GM06990 (cell line): Measurements from ENCODE around the gene LRRC45.

Experiments used
- DNase-seq: peaks from one replicate; pipeline ENCODE4 v3.0.0-alpha.2; 2011; ENCODE audit not compliant: insufficient read length; ENCODE audit errors: extremely low read depth
- H3K27me3 ChIP-seq: replicated peaks from 2 replicates; pipeline ENCODE4 v1.6.0; 2011; ENCODE audit warnings: low read length; ENCODE audit not compliant: control insufficient read depth, insufficient read depth
- H3K36me3 ChIP-seq: 2 replicates; pipeline ENCODE4 v1.5.1; 2011; ENCODE audit warnings: low read length; ENCODE audit not compliant: control insufficient read depth, insufficient read depth
- H3K4me3 ChIP-seq: replicated peaks from 2 replicates; pipeline ENCODE4 v1.5.1; 2011; ENCODE audit warnings: low read depth, mild to moderate bottlenecking, control low read depth, low read length
- CTCF ChIP-seq: IDR thresholded peaks from 2 replicates; pipeline ENCODE4 v1.5.1; 2011; ENCODE audit warnings: low read length, control low read depth, mild to moderate bottlenecking, inconsistent platforms; ENCODE audit not compliant: insufficient read depth, poor library complexity, severe bottlenecking

LRRC45 gene

DNA sequence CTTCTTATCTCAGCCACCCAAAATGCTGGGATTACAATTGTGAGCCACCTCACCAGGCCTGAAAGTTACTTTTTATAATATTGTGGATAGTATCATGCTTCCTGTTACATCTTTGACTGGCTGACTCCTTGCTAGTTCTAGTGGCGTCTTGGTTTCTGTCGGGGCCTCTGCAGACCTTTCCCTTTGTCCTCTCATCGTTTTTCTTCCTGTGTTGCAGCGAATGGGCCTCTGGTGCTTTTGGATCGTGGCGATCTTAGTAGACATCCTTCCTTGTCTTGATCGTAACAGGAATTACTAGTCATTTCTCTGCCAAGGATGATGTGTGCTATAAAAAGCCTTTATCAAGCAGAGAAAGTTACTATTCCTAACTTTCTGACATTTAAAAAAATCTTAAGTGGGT lies 24.9 kb upstream of the LRRC45 start:
- no peaks in the 10 kb centered on the region for H3K27me3 ChIP-seq
- H3K4me3 ChIP-seq = no peak overlapping the region
- DNase-seq = no peak
- peaks cover 5% of the 10 kb centered on the region for H3K36me3 ChIP-seq
- TF ChIP-seq CTCF = no peak

- no peak for DNase-seq
- Histone ChIP-seq H3K27me3 (no peaks in the 10 kb centered on the region), H3K4me3 (no peak overlapping the region), H3K36me3 (peaks cover 5% of the 10 kb centered on the region)
- TF ChIP-seq CTCF = no peak
Measured at GRCh38 chr17:81998691-81999438, 24.2 kb upstream of the LRRC45 start.

DNA sequence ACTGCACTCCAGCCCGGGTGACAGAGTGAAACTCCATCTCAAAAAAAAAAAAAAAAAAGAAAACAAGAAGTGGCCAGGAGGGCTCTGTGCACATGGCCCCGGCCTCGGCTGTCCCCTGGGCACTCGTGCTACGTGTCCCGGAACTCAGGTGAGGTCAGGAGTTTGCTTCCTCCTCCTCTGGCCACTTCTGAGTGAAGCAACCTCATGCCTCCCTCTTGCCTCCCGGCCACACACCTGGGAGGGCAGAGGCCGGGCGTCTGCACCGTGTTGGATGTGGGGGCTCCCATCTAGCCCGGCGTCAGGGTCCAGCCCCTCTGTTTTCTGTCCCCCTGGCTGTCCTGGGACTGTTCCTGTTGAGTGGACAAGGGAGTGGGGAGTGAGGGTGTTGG lies 23.5 kb upstream of the LRRC45 start:
- Histone ChIP-seq H3K4me3 (no peak overlapping the region), H3K27me3 (no peaks in the 10 kb centered on the region), H3K36me3 (peaks cover 5% of the 10 kb centered on the region)
- TF ChIP-seq CTCF = no peak
- no peak for DNase-seq

GRCh38 chr17:81999976-82000802 lies 22.9 kb upstream of the LRRC45 start:
- Histone ChIP-seq H3K27me3 (no peaks in the 10 kb centered on the region), H3K36me3 (peaks cover 5% of the 10 kb centered on the region), H3K4me3 (no peak overlapping the region)
- no peak for TF ChIP-seq CTCF
- no peak for DNase-seq

DNA sequence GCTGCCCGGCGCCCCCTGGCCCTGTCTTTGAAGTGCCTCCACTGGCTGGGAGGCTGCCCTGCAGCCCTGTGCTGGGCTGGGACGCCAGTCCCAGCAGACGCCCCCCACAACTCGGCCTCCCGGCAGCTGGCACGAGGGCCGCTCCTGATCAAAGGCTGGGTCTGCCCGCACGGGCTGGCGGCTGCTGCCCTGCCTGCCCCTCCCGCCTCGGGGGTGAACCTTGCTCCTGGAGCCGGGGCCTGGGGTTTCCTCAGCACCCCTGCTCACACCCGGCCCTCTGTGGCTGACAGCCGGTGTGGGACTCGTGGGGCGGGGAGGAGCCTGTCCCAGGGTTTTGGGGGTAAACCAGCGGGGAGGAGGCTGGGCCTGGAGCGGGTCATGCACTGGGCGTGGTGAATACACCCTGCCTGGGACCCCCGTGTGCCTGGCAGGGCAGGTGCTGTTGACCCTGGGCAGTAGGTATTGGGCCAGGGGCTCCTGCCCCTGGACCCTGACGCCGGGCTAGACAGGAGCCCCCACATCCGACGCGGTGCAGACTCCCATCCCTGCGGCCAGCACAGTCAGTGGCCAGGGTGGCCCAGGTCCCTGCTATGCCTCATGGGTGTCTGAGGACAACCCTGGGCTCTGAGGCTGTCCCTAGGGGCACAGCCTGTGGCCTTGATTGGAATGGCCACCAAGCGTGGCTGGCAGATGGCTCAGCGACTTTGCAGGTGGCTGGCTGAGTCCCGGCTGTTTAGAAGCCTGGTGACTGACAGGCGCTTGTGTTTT lies 22.1 kb upstream of the LRRC45 start:
- Histone ChIP-seq H3K36me3 (no peaks in the 10 kb centered on the region; the same call in none of the 2 replicates), H3K4me3 (no peak overlapping the region), H3K27me3 (no peaks in the 10 kb centered on the region)
- DNase-seq = no peak
- TF ChIP-seq CTCF = no peak
